Tracheal epithelial cell (primary cell): ENCODE measurements around the gene GTF3C5. TPM values are rescaled to one million over a fixed set of nuclear protein-coding genes. Genes with fewer than 3 reads are reported as not detected.

ENCODE experiments used
- total RNA-seq: library from RNA; depleted of rRNA; stranded (reverse); fragments of >200 nt; gene quantifications from 2 replicates; pipeline ENCODE4 v1.2.1, GENCODE V29; 2014

The GTF3C5 gene, protein sequence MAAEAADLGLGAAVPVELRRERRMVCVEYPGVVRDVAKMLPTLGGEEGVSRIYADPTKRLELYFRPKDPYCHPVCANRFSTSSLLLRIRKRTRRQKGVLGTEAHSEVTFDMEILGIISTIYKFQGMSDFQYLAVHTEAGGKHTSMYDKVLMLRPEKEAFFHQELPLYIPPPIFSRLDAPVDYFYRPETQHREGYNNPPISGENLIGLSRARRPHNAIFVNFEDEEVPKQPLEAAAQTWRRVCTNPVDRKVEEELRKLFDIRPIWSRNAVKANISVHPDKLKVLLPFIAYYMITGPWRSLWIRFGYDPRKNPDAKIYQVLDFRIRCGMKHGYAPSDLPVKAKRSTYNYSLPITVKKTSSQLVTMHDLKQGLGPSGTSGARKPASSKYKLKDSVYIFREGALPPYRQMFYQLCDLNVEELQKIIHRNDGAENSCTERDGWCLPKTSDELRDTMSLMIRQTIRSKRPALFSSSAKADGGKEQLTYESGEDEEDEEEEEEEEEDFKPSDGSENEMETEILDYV
- total RNA-seq: 24.9 and 33.7 TPM in 2 replicates

DNA sequence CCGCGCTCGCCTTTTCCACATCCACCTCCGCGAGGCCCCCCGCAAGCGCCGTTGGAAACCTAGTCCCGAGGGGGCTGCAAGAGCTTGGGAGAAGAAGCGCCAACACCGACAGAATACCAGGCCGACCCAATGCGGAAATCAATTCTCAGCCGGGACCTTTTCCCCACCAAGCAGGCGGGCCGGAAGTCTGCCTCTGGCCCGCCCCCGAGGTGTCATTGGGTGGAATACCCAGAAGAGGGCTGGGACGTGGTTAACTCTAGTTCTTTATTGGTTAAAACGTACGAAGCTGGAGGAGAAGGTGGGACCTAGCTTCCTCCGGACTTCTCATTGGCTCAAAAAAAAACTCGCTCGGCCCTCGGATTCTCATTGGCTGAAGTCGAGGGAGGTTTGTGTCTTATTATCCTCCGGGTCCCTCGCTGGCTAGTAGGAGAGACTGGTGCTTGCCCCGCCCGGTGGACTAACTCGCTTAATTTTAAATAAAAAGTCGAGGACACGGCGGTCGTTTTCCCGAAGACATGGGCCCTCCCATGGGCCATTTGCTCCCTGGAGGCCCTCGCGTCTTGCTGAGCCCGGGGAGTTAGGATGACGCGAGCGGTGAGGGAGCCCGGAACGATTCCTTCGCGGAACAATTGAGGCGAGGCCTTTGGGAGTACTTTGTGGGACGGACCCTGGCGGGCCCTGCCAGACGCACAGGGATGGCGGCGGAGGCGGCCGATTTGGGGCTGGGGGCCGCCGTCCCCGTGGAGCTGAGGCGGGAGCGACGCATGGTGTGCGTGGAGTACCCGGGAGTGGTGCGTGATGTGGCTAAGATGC lies at the start of gene GTF3C5:
GTF3C5 (plus strand) TSS at position 681 of the 813 bp plus-strand sequence; CDS start at position 696, 15 bp downstream.

DNA sequence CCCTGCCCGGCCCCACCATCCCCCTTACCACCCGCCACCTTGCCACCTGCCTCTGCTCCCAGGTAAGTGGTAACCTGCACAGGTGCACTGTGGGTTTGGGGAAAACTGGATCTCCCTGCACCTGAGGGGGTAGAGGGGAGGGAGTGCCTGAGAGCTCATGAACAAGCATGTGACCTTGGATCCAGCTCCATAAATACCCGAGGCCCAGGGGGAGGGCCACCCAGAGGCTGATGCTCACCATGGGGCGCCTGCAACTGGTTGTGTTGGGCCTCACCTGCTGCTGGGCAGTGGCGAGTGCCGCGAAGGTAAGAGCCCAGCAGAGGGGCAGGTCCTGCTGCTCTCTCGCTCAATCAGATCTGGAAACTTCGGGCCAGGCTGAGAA lies 31.0 kb downstream of the GTF3C5 start, which contains the start of gene CEL:
CEL (plus strand) TSS at position 218 of the 382 bp plus-strand sequence; CDS start at position 240, 22 bp downstream.

Other genes with a start within 250 kb of the GTF3C5 start
- 0.48 TPM in 1 of 2 replicates, not detected in the other for gene AK8, start 152.7 kb upstream of the GTF3C5 start, total RNA-seq
- gene SPACA9, start 152.1 kb upstream of the GTF3C5 start, total RNA-seq: 0.72 and 1.1 TPM in 2 replicates
- 19.2 and 20.0 TPM in 2 replicates for gene TSC1, start 86.4 kb upstream of the GTF3C5 start, total RNA-seq
- not detected in 2 replicates for gene GFI1B, start 52.3 kb upstream of the GTF3C5 start, total RNA-seq
- gene CEL, start 31.0 kb downstream of the GTF3C5 start, total RNA-seq: 0.48 and 0.64 TPM in 2 replicates
- gene RALGDS, start 90.2 kb downstream of the GTF3C5 start, total RNA-seq: 31.3 and 35.0 TPM in 2 replicates
- gene GBGT1, start 132.9 kb downstream of the GTF3C5 start, total RNA-seq: 1.3 and 1.7 TPM in 2 replicates
- gene OBP2B, start 178.3 kb downstream of the GTF3C5 start, total RNA-seq: not detected in 2 replicates
- under 0.01 and 0.43 TPM in 2 replicates for gene ABO, start 244.2 kb downstream of the GTF3C5 start, total RNA-seq